Measurements from ENCODE around the gene GAS2.

The GAS2 gene

GRCh38 chr11:22787551-22788162 is 121.2 kb downstream of the GAS2 start:
- DNase-seq (ENCODE audit: low spot score): peak; percentile 60

- DNase-seq (ENCODE audit: low spot score): no peak
Observed at GRCh38 chr11:22792497-22792896, 126.1 kb downstream of the GAS2 start.

DNA sequence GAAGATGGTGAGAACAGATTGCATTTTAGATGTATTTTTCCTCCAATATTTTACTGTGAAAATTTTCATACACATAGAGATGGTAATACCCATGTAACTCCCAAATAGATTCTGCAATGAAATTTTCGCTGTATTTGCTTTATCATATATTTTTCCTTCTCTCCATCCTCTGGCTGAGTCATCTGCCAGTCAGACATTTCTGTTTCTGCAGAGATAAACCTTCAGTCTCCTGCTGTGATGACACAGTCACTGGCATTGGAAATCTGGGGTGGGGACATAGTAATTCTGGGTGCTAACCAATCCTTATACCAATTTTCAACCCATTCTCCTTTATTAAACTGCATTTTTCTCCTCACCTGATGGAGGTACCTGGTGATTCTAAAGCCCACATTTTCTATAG is 129.5 kb downstream of the GAS2 start:
- DNase-seq (ENCODE audit: low spot score): no peak

DNA sequence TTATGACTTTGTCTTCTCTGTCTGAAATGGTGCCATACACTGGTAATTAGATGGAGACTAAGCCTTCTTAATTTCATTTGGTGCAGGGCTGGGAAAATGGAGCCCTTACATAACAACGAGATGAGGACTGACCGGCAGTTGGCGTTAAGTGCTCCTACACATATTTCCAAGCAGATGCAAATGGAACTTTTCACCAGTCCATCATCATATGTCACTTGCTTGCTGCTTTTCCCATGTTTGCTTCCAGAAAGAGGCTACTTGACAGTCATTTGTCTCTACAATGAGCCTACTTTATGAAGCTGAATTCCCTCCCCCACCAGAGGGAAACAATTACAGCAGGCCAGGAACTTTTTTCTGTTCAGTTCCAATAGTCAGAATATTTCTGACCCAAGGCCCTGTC is 130.6 kb downstream of the GAS2 start:
- DNase-seq (ENCODE audit: low spot score): no peak

DNA sequence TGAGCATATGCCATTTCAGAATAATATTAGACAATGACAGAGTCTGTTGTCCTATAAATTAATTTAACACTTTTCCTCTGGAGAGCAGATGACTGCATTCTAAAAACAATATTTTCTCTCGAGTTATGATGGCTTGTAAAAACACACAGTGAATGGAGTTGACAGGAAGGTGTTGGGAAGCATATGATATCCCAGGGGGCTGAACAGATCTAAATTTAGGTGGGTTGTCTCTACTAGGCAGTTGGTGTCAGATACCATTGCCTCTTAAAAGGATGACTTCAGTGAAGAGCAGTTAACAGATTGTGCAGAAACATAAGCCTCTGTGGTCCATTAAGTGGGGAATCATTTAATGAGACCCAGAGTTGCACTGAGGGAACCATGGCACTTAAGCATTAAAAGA is 132.5 kb downstream of the GAS2 start:
- no peak for DNase-seq (ENCODE audit: low spot score)

- no peak for DNase-seq (ENCODE audit: low spot score)
Observed at GRCh38 chr11:22800482-22800881, 134.1 kb downstream of the GAS2 start.

DNA sequence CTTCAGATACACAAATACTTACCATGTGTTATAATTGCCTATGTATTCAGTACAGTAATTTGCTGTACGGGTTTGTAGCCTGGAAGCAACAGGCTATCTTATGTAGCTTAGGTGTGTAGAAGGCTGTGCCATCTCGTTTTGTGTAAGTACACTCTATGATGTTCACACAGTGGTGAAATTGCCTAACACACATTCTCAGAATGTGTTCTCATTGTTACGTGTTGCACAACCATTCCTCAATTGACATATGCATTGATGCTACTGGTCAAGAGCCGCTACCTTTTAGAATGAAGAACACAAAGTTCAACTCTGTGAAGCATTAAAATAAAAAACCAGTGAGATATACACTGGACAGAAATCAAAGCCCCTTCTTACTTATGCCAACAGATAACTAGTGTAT is 136.4 kb downstream of the GAS2 start:
- DNase-seq (ENCODE audit: low spot score): no peak

- no peak for DNase-seq (ENCODE audit: low spot score)
Observed at GRCh38 chr11:22807391-22807790, 141.0 kb downstream of the GAS2 start.

DNA sequence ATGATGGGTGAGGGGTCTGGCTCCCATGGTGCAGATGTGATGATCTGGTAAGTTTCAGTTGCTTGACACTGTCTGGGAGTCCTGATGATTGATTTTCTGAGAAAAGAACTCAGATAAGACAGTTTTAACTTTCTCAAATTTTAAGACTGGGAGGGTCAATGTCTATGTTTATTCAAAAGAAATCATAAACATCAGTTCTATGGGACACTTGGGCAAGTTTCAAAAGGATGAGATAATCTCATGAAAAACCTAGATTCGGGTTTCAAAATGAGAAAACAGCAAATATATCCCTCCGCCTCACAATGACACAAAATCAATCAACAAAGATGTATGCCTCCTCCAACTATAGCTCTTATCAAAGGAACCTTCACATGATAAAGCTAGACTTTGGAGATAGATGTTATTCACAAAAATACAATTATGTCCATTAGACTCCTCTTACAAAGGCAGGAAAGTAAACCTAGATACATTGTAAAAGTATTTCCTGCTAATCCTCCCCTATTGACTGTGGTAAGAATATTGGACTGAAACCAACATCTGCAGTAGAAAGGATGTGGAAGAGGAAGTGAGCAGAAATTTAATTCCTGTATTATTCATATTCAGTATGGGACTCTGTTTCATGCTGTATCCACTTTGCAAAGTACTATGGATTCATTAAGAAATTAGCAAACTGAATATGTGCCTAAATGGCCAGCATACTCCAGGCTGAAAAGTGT is 141.6 kb downstream of the GAS2 start:
- DNase-seq (ENCODE audit: low spot score): no peak

GRCh38 chr11:22808571-22809197 is 142.3 kb downstream of the GAS2 start:
- DNase-seq (ENCODE audit: low spot score): no peak

GRCh38 chr11:22809893-22810292 is 143.5 kb downstream of the GAS2 start:
- no peak for DNase-seq (ENCODE audit: low spot score)

DNA sequence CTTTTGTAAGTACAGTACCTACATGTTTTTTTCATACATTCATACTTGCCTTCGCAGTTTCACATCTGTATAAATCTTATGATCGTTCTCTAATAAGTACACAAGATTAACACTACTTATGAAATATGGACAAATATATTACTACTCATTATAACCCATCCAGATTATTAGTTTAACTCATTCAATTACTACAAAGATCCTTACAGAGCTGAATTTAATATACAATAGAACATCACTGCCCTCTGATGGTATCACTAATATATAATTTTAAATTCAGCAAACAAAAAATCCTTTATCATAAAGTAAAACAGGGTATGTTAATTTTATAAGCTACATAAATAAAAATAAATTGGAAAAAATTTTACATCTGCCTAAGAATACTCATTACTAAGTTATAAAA is 155.8 kb downstream of the GAS2 start:
- DNase-seq (ENCODE audit: low spot score): no peak

- DNase-seq (ENCODE audit: low spot score): no peak
Observed at GRCh38 chr11:22828373-22828772, 162.0 kb downstream of the GAS2 start.

GRCh38 chr11:22829231-22830081 is 163.0 kb downstream of the GAS2 start, which contains the start of gene SVIP:
Gene SVIP (minus strand): TSS chr11:22829801. CDS start chr11:22829748, 53 bp downstream.
- DNase-seq (ENCODE audit: low spot score): peak; percentile 93

- DNase-seq (ENCODE audit: low spot score): no peak
Observed at GRCh38 chr11:22830082-22830414, 163.6 kb downstream of the GAS2 start.

- no peak for DNase-seq (ENCODE audit: low spot score)
Observed at GRCh38 chr11:22832315-22833015, 166.1 kb downstream of the GAS2 start.

DNA sequence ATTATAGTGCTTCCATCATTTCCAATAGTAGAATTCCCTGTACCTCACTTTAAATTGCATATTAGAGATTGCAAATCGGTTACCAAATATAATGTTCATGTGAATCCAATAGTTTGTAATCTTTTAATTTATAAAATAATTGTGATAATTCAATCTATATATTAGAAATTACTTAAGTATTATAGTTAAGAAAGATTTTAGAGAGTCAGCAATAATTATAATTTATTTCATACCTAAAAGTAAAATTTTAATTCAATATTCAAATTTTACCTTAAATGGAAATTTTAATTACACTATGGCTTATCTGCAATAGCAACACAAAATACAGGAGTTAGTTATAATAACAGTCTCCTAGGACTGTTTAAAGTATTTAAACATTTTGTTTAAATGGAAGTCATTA is 180.3 kb downstream of the GAS2 start:
- no peak for DNase-seq (ENCODE audit: low spot score)

DNA sequence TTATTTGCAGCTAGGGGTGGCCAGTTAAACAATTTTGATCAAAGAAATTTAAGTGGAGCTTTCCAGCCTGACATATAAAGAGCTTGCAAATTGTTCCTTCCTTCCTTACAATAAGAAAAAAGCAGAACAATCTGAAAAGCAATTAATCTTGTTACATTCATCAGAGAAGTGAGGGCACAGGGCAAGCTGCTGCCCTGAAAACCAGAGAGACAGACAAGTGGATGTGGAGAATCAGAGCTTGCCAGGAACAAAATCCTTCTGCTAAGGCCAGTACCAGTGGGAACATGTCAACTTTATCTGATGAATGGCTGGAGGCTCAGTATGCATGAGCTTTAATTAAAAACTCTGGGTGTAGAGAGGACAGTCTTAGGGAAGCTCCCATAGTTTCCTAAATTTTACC is 185.1 kb downstream of the GAS2 start:
- no peak for DNase-seq (ENCODE audit: low spot score)

DNA sequence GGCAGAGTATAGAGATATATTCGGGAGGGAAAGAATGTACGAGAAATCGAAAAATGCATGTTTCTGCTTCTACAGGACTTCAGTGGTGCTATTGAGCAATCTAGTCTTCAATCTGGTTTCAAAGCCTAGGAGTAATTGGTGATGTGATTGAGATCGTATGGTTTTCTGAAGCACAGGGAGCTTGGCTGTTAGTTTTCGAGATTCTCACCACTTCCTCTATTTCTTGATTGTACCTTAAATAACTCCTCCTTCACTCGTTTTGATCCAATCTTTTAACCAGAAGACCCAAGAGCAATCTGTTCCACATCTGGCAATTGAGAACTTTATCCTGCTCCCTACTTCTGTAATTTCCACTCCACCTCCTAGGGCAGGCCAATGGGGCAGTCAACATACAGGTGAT is 193.3 kb downstream of the GAS2 start:
- no peak for DNase-seq (ENCODE audit: low spot score)

- DNase-seq (ENCODE audit: low spot score): no peak
Observed at GRCh38 chr11:22860241-22860640, 193.8 kb downstream of the GAS2 start, which contains the start of gene CCDC179. Gene CCDC179 (minus strand): TSS chr11:22860474. CDS start chr11:22860421, 53 bp downstream.
